ENCODE results near the gene APOC3. TPM values are rescaled to one million over a fixed set of nuclear protein-coding genes. Genes with fewer than 3 reads are reported as not detected.
A peak's percentile ranks its signal among the peaks of the same experiment; 100 is the strongest.

Gene APOC3
- total and polyA plus RNA-seq, 2 of the 4 experiments (the other 2 are of a cell fraction) = not detected

- no peaks in the 10 kb centered on the region for H3K9me3 ChIP-seq (ENCODE audit: control insufficient read depth, insufficient read depth, low read length)
- no peak overlapping the region for H4K5ac ChIP-seq (ENCODE audit: low read depth, low read length)
- H3K27me3 ChIP-seq (ENCODE audit: control insufficient read depth, insufficient read depth, low read length) = no peaks in the 10 kb centered on the region
- ChIA-PET CTCF (interaction anchor here (1.5 kb wide), 1 partner anchor 9 kb away, joined by 5 read pairs; the partner anchor contains the start of gene APOA5), POLR2A (ENCODE audit: unreplicated experiment) (no interaction called here)
- H3K18ac ChIP-seq (ENCODE audit: low read depth, low read length) = no peak overlapping the region
- no peak overlapping the region for H3K27ac ChIP-seq (ENCODE audit: insufficient read depth, low read length)
- peaks cover 44 to 52% of the 10 kb centered on the region in 2 experiments for H3K79me1 ChIP-seq (ENCODE audit: low read depth in 1 of 2, low read length in 2 of 2)
- H3K36me3 ChIP-seq (ENCODE audit: control insufficient read depth, insufficient read depth, low read length) = peaks cover 49% of the 10 kb centered on the region
- H2AK5ac ChIP-seq (ENCODE audit: low read depth, low read length) = no peak overlapping the region
- H3K9me1 ChIP-seq (ENCODE audit: insufficient read depth, low read length) = peaks cover 14% of the 10 kb centered on the region; the same call in 1 of the 2 replicates
- TF ChIP-seq MAZ (IDR thresholded peaks at IDR 0.05; ENCODE audit: borderline replicate concordance, low read depth, low read length) = no peak
- TF ChIP-seq MAFK (IDR thresholded peaks at IDR 0.05; ENCODE audit: low read depth, low read length) = no peak
- TF ChIP-seq CTCF (conservative IDR thresholded peaks at IDR 0.05; ENCODE audit: low read depth, low read length) = no peak
- TF ChIP-seq POLR2A (IDR thresholded peaks at IDR 0.05; ENCODE audit: low read depth, low read length) = no peak
- no peak for TF ChIP-seq CEBPB (IDR thresholded peaks at IDR 0.05; ENCODE audit: low read depth, low read length)
- TF ChIP-seq RAD21 (IDR thresholded peaks at IDR 0.05; ENCODE audit: low read length) = no peak
- TF ChIP-seq FOS (IDR thresholded peaks at IDR 0.05; ENCODE audit: low read depth, low read length) = no peak
- TF ChIP-seq NFE2L2 (IDR thresholded peaks at IDR 0.05; ENCODE audit: low read depth, low read length) = no peak
- no peak for TF ChIP-seq CHD1 (IDR thresholded peaks at IDR 0.05; ENCODE audit: low read depth, low read length)
- no peak overlapping the region for H3K4ac ChIP-seq (ENCODE audit: low read depth, low read length)
- H3K4me1 ChIP-seq (ENCODE audit: control insufficient read depth, insufficient read depth, low read length) = peaks cover 4% of the 10 kb centered on the region; the same call in 1 of the 2 replicates
- H4K8ac ChIP-seq (ENCODE audit: low read depth in 2 of 2, low read length in 2 of 2) = no peak overlapping the region
- no peak overlapping the region for H2BK20ac ChIP-seq (ENCODE audit: low read depth, low read length)
- H3K56ac ChIP-seq (ENCODE audit: extremely low read depth, insufficient read depth, low read length) = no peak overlapping the region
- peak; percentile 35 for ATAC-seq (ENCODE audit: low read depth)
- H2BK15ac ChIP-seq (ENCODE audit: low read depth, low read length) = no peak overlapping the region
- no peak overlapping the region for H4K91ac ChIP-seq (ENCODE audit: insufficient read depth, low read depth, low read length)
- WGBS, 2 experiments (ENCODE audit: extremely low coverage in 2 of 2, insufficient read length in 1 of 2) = 100% methylated on average over 1 of the region's 4 CpGs; no CpG with 5 or more reads in 1 of the 2 experiments
- H3K4me3 ChIP-seq (ENCODE audit: insufficient read depth, low read depth, low read length) = no peak overlapping the region
- H2BK120ac ChIP-seq (ENCODE audit: low read depth, low read length) = no peak overlapping the region
- H2BK5ac ChIP-seq (ENCODE audit: low read depth, low read length, poor library complexity, severe bottlenecking) = no peak overlapping the region
- no peak overlapping the region for H3K9ac ChIP-seq (ENCODE audit: low read depth, low read length)
- no peak overlapping the region for H3K4me2 ChIP-seq (ENCODE audit: low read depth, low read length)
- no TSS peak for BruUV-seq (replicated peaks)
- no peak overlapping the region for H2AK9ac ChIP-seq (replicated peaks; ENCODE audit: low read depth, low read length, poor library complexity)
- H4K20me1 ChIP-seq (ENCODE audit: insufficient read depth, low read length) = 0 out of 2 replicates have a peak, but pooled peaks cover 4% of the 10 kb centered on the region
- peak; percentile 50 for DNase-seq
- H3K14ac ChIP-seq (replicated peaks; ENCODE audit: low read depth, low read length) = no peak overlapping the region
- in situ Hi-C loops (cut with MboI; ENCODE audit: low sequenced_read_pairs) = no loop called here
- intact Hi-C loops (cut with micrococcal nuclease) = no loop called here
- dilution Hi-C loops (cut with HindIII; ENCODE audit: low sequenced_read_pairs, unreplicated experiment) = no loop called here
- H2AFZ ChIP-seq (replicated peaks; ENCODE audit: low read length, poor library complexity) = no peak overlapping the region
- H3K23ac ChIP-seq (ENCODE audit: low read depth, low read length) = no peak overlapping the region
These were observed 47.0 kb upstream of the APOC3 start for GRCh38 chr11:116782728-116783127.
